KG1 (cell line): ENCODE data around the gene ASPSCR1.
A peak's percentile ranks its signal among the peaks of the same experiment; 100 is the strongest.

Experiments used
- DNase-seq: peaks from one replicate; lab custom pipeline; 2025; lab: John Stamatoyannopoulos, UW

The ASPSCR1 gene, protein sequence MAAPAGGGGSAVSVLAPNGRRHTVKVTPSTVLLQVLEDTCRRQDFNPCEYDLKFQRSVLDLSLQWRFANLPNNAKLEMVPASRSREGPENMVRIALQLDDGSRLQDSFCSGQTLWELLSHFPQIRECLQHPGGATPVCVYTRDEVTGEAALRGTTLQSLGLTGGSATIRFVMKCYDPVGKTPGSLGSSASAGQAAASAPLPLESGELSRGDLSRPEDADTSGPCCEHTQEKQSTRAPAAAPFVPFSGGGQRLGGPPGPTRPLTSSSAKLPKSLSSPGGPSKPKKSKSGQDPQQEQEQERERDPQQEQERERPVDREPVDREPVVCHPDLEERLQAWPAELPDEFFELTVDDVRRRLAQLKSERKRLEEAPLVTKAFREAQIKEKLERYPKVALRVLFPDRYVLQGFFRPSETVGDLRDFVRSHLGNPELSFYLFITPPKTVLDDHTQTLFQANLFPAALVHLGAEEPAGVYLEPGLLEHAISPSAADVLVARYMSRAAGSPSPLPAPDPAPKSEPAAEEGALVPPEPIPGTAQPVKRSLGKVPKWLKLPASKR

GRCh38 chr17:81977211-81977808 lies at the start of gene ASPSCR1:
ASPSCR1 (plus strand) TSS chr17:81977629; CDS start chr17:81977647, 18 bp downstream.
- peak; percentile 88 for DNase-seq

- DNase-seq = peak; percentile 92
Observed at GRCh38 chr17:81927653-81928543, 49.5 kb upstream of the ASPSCR1 start, which contains the start of gene MAFG. MAFG (minus strand) TSS chr17:81927735; CDS start chr17:81923185, 4,550 bp downstream.

- no peak for DNase-seq
Observed at GRCh38 chr17:81928544-81929252, 48.7 kb upstream of the ASPSCR1 start.

DNA sequence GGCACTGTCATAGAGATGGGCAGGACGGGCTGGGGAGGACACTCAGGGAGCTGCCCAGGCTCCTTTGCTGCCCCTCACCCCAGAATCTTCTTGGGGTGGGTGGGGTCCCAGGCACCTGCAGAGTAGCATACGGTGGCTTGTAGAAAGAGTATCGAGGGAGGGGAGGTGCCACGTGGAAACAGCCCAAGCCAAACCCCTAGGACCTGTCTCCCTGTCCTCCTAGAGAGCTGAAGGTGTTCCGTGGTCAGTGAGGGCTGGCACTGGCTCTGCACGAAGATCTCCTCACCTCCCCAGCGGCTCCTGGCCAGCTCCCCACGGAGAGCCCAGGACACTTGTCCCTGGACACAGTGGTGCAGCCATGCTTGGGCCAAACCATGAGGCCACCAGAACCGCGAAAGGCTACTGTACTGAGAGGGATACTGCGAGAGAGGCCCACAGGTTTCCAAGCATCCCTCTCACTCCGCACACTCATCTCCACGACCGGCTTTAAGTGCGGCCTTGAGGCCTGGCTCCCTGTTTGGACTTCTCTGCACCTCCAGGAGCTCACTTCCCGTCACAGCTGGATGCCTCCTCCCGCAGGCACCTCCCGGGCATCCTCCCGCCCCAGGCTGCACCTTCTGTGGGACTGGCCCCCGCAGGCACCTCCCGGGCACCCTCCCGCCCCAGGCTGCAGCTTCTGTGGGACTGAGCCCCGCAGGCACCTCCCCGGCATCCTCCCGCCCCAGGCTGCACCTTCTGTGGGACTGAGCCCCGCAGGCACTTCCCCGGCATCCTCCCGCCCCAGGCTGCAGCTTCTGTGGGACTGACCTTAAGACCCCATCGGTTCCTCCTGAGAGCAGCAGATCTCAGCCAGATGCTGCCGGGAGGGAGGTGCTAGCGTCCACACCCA lies 47.9 kb upstream of the ASPSCR1 start:
- DNase-seq = no peak

- no peak for DNase-seq
Observed at GRCh38 chr17:81930142-81931125, 47.0 kb upstream of the ASPSCR1 start.

DNA sequence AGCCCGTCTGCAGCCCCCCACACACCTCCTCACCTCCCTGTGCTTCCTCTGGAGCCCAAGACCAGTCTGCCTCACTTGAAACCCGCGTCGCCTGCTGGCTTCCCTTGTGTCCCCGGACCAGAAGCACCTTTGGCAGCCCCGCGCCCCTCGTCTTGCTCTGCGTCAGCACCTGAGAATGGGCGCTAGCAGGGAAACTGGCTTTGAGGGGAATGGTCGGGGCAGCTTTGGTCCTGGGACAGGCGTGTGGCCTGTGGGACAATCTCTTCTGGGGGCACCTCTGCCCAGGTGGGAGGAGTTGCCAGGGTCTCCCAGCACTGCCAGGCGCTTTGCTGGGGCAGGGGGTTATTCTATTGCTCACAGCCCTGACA lies 46.3 kb upstream of the ASPSCR1 start:
- no peak for DNase-seq

DNA sequence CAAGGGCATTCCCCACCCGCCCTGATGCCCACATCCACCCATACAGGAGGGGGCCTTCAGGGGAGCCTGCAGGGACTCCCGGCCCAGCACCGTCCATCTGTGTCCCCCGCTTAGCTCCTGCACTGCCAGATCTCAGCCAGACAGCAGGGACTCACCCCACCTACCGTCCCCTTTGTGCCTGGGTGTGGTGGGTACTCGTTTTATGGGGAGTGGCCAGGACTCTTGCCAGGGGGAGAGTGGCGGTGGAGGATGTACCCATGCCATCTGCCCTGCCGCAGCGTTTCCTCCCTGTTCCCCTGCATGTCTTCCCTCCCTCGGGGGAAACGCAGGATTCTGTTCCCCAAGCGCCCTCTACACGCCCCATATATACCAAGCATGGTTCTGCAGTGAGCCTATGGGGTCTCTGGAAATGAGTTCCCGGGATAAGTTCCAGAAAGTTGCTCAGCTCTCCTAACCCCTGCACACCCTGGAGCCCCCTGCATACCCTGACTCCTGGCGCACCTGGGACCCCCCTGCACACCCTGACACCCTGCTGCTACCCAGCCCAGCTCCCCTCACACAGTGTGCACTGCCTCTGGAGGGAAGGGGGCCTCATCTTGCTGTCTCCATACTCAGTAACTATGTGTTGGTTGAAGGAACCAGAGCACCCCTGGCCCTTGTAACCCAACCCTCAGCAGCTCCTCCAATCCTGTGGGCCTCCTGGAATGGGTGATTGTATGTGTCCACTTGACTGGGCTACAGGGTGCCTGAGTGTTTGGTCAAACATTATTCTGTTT lies 45.7 kb upstream of the ASPSCR1 start:
- no peak for DNase-seq

DNA sequence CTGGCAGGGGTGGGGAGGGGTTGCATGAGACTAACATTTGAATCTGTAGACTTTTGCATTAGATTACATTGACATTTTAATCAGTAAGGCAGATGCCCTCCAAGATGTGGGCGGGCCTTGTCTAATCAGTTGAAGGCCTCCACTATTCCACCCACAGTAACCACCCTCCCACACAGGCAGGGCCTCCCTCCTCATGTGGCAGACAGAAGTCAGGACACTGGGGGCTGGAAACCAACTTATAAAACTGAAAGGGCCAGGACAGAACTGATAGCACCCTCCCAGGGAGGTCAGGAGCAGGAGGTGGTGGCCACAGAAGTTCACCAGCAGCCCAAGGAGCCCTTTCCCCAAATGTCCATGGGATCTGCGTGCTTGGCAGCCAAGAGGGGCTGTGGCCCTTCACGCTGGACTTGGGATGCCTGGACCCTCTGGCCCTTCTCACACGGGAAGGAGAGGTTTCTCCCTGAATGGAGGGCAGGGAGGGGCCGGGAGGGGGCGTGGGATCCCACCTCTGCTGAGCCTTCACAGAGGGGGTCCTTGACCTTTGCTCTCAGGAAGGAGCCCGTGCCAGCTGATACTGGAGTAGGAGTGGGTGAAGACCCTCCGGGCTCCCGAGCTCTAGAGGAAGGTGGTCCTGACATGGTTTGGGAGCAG lies 45.0 kb upstream of the ASPSCR1 start:
- DNase-seq = no peak

GRCh38 chr17:81933178-81933699 lies 44.2 kb upstream of the ASPSCR1 start:
- DNase-seq = no peak

DNA sequence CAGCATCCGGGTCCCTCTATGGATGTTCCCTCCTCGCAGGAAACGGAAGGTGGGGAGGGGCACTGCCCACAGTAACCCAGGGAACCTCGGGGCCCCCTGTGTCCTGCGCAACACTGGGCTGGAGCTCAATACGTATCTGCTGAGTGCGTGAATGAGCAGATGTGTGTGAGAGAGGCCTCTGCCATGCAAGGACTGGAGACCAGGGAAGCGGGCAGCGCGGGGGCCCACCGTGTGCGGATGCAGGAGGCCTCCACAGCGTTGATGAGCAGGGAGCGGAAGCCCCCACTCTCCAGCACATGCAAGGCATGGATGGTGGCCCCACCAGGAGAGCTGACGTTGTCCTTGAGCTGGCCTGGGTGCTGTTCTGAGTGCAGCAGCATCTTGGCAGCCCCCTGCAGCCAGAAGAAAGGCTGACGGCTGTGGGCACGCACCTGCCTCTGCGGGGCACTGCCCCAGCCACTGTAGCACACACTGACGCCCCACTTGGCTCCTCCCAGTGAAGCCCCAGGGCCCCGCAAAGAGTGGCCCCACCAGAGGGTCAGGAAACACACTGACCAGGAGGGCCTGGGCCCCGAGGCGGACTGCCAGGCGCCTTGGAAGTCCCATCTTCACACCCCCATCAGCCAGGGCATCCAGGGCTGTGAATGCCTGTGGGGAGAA lies 43.2 kb upstream of the ASPSCR1 start:
- DNase-seq = no peak

GRCh38 chr17:81934850-81935708 lies 42.4 kb upstream of the ASPSCR1 start:
- DNase-seq = no peak

DNA sequence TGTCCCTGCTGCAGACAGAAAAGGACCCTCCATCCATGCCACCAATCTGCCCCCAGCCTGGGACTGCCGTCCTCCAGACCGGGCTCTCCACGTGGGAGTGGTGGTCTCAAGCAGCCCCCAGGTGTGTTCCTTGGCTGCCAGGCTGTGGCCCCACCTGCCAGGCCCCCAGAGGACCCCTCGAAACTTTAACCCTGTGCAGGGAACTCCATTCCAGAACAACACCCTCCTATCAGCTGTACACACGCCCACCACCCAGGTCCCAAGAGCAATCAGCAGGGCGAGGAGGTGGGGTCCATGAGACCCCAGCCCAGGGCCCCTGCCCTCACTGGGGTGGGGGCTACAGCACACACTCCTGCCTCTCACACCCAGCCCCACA lies 41.7 kb upstream of the ASPSCR1 start:
- no peak for DNase-seq

DNA sequence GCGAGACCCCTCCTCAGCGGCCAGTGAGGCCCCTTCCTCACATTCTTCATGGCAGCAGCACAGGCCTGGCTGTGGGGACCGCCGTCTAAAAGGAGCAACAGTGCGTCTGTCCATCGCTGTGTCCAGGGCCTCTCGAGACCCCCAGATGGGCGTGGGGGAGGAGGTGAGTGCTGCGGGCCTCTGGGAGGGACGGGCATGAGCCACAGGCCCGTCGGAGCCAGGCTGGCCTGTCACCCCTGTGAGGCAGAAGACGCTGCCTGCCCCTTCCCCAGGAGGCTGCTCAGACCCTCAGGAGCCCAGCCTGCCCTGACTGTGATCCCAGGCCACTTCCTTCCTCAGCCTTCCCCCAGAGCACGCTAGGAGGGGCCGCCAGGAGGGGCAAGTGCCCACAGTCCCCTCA lies 38.2 kb upstream of the ASPSCR1 start:
- DNase-seq = no peak

- DNase-seq = no peak
Observed at GRCh38 chr17:81939881-81940385, 37.5 kb upstream of the ASPSCR1 start.

- DNase-seq = no peak
Observed at GRCh38 chr17:81940538-81941483, 36.6 kb upstream of the ASPSCR1 start.
